Ascending aorta (tissue), 2 donors: Measurements from ENCODE around the gene PCSK6. TPM values are rescaled to one million over a fixed set of nuclear protein-coding genes. Genes with fewer than 3 reads are reported as not detected.

Source experiments
- DNase-seq, 2 donors: peaks; one replicate each; pipeline ENCODE4 v3.0.0-alpha.2; 2019; ENCODE audit warnings: low spot score in 2 of 2
- H3K27ac ChIP-seq, 2 donors: fragments of 200-600 bp; sonication (generic); one replicate each; pipeline ENCODE4 v1.5.1; 2016 to 2017; ENCODE audit warnings: mild to moderate bottlenecking in 1 of 2
- H3K27me3 ChIP-seq: fragments of 200-600 bp; sonication (generic); one replicate; pipeline ENCODE4 v1.5.1; 2017
- H3K36me3 ChIP-seq, 2 donors: fragments of 200-600 bp; sonication (generic); one replicate each; pipeline ENCODE4 v1.5.1; 2016
- H3K4me1 ChIP-seq, 2 donors: fragments of 200-600 bp; sonication (generic); one replicate each; pipeline ENCODE4 v1.5.1; 2016 to 2017; ENCODE audit warnings: mild to moderate bottlenecking in 1 of 2
- H3K4me3 ChIP-seq, 2 donors: fragments of 200-600 bp; sonication (generic); one replicate each; pipeline ENCODE4 v1.5.1; 2016 to 2017; ENCODE audit warnings: mild to moderate bottlenecking in 1 of 2
- H3K9me3 ChIP-seq, 2 donors: fragments of 200-600 bp; sonication (generic); one replicate each; pipeline ENCODE4 v1.5.1; 2016
- CTCF ChIP-seq, 3 experiments: fragments of 200-600 bp in 2 of 3; fragments of 450-650 bp in 1 of 3; sonication (generic) in 2 of 3; IDR thresholded peaks; one replicate each; pipeline ENCODE4 v1.5.1; 2016 to 2019; ENCODE audit warnings: antibody characterized with exemption in 3 of 3, mild to moderate bottlenecking in 1 of 3, moderate library complexity in 1 of 3
- intact Hi-C: fragments of 100-400 bp; cut with DNase I; formaldehyde crosslinking; loops from one replicate; pipeline ENCODE4 v1.15.1; 2023
- total RNA-seq: library from RNA; depleted of rRNA; stranded (reverse); fragments of >200 nt; gene quantifications from one replicate; pipeline ENCODE4 v1.1.0, GENCODE V29; 2016

The PCSK6 gene
- total RNA-seq, 1 donor from 2014 or later = 3.9 TPM

- Histone ChIP-seq H3K27ac (no peak overlapping the region), H3K27me3 (no peaks in the 10 kb centered on the region), H3K4me3 (no peak overlapping the region), H3K36me3 (no peaks in the 10 kb centered on the region), H3K4me1 (no peaks in the 10 kb centered on the region), H3K9me3 (no peaks in the 10 kb centered on the region)
- DNase-seq = no peak
- no peak for TF ChIP-seq CTCF (IDR thresholded peaks at IDR 0.05)
- intact Hi-C loops = no loop called here
Measured at GRCh38 chr15:101444807-101445508, 44.5 kb downstream of the PCSK6 start.

- no peak for DNase-seq
- intact Hi-C loops = no loop called here
- H3K27ac ChIP-seq = no peak overlapping the region
Measured at GRCh38 chr15:101444015-101444414, 45.5 kb downstream of the PCSK6 start.

GRCh38 chr15:101442272-101442671 lies 47.2 kb downstream of the PCSK6 start:
- no peak for TF ChIP-seq CTCF (IDR thresholded peaks at IDR 0.05)

More at GRCh38 chr15:101444015-101444414, 45.5 kb downstream of the PCSK6 start:
- H3K27me3 ChIP-seq = no peaks in the 10 kb centered on the region
- no peak for TF ChIP-seq CTCF (IDR thresholded peaks at IDR 0.05)
- H3K4me1 ChIP-seq = no peaks in the 10 kb centered on the region
- no peaks in the 10 kb centered on the region for H3K36me3 ChIP-seq
- H3K4me3 ChIP-seq = no peak overlapping the region
- no peaks in the 10 kb centered on the region for H3K9me3 ChIP-seq

GRCh38 chr15:101441696-101442095 lies 47.8 kb downstream of the PCSK6 start:
- TF ChIP-seq CTCF (IDR thresholded peaks at IDR 0.05) = no peak
- H3K27ac ChIP-seq = no peak overlapping the region
- H3K4me3 ChIP-seq = no peak overlapping the region
- no peaks in the 10 kb centered on the region for H3K36me3 ChIP-seq
- H3K9me3 ChIP-seq = no peaks in the 10 kb centered on the region
- H3K27me3 ChIP-seq = no peaks in the 10 kb centered on the region
- DNase-seq = no peak
- intact Hi-C loops = no loop called here
- no peaks in the 10 kb centered on the region for H3K4me1 ChIP-seq

More at GRCh38 chr15:101442272-101442671, 47.2 kb downstream of the PCSK6 start:
- no peak overlapping the region for H3K27ac ChIP-seq
- no peaks in the 10 kb centered on the region for H3K27me3 ChIP-seq
- intact Hi-C loops = no loop called here
- no peak for DNase-seq
- H3K36me3 ChIP-seq = no peaks in the 10 kb centered on the region
- no peaks in the 10 kb centered on the region for H3K4me1 ChIP-seq
- no peak overlapping the region for H3K4me3 ChIP-seq
- H3K9me3 ChIP-seq = no peaks in the 10 kb centered on the region

- Histone ChIP-seq H3K9me3 (no peaks in the 10 kb centered on the region), H3K27me3 (no peaks in the 10 kb centered on the region), H3K27ac (no peak overlapping the region), H3K4me3 (no peak overlapping the region), H3K4me1 (no peaks in the 10 kb centered on the region), H3K36me3 (no peaks in the 10 kb centered on the region)
- intact Hi-C loops = no loop called here
- no peak for DNase-seq
- no peak for TF ChIP-seq CTCF (IDR thresholded peaks at IDR 0.05)
Measured at GRCh38 chr15:101440846-101441590, 48.5 kb downstream of the PCSK6 start.
